Right lobe of liver (tissue), 4 donors: ENCODE data around the gene GTF3C6.

Experiments used
- POLR2A ChIP-seq: fragments of 450-650 bp; IDR thresholded peaks from one replicate; pipeline ENCODE4 v1.6.1; 2017; ENCODE audit warnings: antibody characterized with exemption, mild to moderate bottlenecking
- TF ChIP-seq, protein P1 (sequence below), 4 donors: fragments of 200-600 bp in 3 of 4; fragments of 450-650 bp in 1 of 4; IDR thresholded peaks; one replicate each; pipeline versions ENCODE4 v1.5.1 to v1.8.0; 2016 to 2022; ENCODE audit warnings: antibody characterized with exemption in 4 of 4, mild to moderate bottlenecking in 2 of 4
- donor health status: DM: no; HTN: no; CAD: no.
- donor health status: DM: no; HTN: no; CAD: no.
- donor health status: DM: no; HTN: yes; CAD: no.

DNA sequence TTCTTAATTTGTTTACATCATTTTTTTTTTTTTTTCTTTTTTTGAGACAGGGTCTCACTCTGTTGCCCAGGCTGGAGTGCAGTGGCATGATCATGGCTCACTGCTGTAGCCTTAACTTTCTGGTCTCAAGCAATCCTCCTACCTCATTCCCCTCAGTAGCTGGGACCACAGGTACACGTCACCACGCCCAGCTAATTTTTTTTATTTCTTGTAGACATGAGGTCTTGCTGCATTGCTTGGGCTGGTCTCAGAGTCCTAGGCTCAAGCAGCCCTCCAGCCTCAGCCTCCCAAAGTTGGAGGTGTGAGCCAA is 53.6 kb downstream of the GTF3C6 start:
- TF ChIP-seq, protein P1, sequence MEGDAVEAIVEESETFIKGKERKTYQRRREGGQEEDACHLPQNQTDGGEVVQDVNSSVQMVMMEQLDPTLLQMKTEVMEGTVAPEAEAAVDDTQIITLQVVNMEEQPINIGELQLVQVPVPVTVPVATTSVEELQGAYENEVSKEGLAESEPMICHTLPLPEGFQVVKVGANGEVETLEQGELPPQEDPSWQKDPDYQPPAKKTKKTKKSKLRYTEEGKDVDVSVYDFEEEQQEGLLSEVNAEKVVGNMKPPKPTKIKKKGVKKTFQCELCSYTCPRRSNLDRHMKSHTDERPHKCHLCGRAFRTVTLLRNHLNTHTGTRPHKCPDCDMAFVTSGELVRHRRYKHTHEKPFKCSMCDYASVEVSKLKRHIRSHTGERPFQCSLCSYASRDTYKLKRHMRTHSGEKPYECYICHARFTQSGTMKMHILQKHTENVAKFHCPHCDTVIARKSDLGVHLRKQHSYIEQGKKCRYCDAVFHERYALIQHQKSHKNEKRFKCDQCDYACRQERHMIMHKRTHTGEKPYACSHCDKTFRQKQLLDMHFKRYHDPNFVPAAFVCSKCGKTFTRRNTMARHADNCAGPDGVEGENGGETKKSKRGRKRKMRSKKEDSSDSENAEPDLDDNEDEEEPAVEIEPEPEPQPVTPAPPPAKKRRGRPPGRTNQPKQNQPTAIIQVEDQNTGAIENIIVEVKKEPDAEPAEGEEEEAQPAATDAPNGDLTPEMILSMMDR (IDR thresholded peaks at IDR 0.05), result no peak
- no peak for TF ChIP-seq POLR2A
